Measurements from ENCODE around the gene GRM1.

The GRM1 gene

DNA sequence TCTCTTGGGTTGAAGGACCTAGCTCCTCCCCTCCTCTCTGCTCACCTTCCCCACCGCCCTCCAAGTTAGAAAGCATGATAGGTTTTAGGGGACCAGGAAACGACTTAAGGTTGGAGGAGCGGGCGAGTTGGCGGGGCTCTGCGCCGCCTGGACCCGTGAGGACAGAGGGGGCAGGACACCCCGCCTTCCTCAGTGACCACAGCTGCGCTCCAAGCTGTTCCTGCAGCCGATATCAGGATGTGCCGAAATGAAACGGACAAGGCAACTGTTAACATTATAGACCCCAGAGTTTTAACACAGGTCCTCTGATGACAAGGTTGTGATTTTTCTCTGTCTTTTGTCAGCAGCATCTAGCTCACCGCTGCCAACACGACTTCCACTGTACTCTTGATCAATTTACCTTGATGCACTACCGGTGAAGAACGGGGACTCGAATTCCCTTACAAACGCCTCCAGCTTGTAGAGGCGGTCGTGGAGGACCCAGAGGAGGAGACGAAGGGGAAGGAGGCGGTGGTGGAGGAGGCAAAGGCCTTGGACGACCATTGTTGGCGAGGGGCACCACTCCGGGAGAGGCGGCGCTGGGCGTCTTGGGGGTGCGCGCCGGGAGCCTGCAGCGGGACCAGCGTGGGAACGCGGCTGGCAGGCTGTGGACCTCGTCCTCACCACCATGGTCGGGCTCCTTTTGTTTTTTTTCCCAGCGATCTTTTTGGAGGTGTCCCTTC lies at the start of gene GRM1:
Gene GRM1 (plus strand): TSS at position 212 of the 722 bp plus-strand sequence. CDS start 456 bp downstream, at position 668.
- DNase-seq = no peak

DNA sequence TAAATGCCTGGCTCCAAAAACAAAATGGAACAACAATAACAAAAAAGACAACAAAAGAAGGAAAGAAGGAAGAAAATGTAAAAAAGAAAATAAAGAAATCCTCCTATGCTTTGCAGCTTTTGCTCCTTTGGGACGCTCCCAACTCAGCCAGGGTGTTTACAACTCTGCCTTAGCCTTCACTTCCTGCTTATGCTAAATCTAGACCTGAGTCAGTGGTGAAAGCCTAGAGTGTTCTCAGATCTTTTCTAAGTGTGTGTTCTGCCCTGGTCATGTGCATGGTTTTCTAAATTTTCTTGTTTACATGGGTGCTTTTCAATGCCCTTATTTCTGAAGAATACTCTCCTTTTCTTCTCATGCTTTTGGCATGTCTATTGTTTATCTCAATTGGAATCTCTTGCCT lies 19.5 kb upstream of the GRM1 start:
- no peak for DNase-seq

DNA sequence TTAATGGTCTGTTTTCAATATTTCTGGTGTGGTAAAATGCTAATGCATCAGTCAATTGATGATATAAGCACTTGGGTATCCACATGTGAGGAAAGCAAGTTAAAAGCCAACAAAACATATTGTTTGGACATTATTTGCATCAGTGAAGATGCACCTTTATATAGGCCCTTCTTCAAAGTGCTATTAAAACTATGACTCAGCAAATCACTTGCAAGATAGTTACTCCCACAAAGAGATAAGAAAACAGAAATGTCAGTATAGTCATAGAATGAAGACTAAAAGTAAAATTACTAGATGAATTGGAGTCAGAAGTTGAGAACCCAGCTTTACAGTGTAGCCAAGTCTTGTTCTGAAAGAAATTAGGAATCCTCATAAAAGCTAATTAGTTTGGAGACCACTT lies 14.6 kb upstream of the GRM1 start:
- DNase-seq = no peak

- DNase-seq = no peak
These were observed 11.2 kb upstream of the GRM1 start for GRCh38 chr6:146017672-146018071.

GRCh38 chr6:146026873-146027272 lies 2.0 kb upstream of the GRM1 start:
- DNase-seq = no peak

- peak; percentile 4 for DNase-seq
These were observed 1.1 kb upstream of the GRM1 start for GRCh38 chr6:146027586-146028251.

- DNase-seq = no peak
These were observed 538 bp upstream of the GRM1 start for GRCh38 chr6:146028252-146028795.

DNA sequence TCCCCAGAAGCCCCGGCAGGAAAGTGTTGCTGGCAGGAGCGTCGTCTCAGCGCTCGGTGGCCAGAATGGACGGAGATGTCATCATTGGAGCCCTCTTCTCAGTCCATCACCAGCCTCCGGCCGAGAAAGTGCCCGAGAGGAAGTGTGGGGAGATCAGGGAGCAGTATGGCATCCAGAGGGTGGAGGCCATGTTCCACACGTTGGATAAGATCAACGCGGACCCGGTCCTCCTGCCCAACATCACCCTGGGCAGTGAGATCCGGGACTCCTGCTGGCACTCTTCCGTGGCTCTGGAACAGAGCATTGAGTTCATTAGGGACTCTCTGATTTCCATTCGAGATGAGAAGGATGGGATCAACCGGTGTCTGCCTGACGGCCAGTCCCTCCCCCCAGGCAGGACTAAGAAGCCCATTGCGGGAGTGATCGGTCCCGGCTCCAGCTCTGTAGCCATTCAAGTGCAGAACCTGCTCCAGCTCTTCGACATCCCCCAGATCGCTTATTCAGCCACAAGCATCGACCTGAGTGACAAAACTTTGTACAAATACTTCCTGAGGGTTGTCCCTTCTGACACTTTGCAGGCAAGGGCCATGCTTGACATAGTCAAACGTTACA lies 817 bp downstream of the GRM1 start:
- DNase-seq = no peak

DNA sequence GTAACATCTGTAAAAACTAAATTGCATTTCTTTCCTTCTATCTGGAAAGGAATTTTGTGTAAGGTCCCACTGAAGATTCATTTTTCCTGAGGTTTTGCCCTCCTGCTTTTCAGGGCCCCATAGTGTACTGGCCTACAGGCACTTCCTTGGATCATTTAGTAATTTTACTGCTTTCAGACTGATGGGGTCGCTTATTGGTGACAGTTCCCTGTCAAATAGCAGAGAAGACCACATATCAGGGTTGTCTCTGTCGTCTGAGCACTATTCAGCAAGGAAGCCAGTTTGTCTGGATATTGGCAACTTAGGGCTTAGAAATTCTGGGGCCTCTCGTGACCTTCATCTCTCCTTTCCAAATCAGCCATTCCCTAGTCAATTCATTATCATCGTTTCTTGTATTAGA lies 3.5 kb downstream of the GRM1 start:
- no peak for DNase-seq

DNA sequence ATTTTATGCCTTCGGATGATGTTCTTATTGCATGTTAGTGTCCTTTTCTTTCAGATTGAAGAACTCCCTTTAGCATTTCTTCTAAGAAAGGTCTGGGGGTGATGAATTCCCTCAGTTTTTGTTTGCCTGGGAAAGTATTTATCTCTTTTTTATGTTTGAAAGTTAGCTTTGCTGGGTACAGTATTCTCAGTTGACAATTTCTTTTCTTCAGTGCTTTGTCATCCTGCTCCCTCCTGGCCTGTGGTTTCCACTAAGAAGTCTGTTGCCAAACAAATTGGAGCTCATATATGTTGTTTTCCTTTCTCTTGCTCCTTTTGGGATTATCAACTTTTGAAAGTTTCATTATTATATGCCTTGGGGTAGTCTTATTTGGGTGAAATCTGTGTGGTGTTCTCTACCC lies 11.5 kb downstream of the GRM1 start:
- no peak for DNase-seq

DNA sequence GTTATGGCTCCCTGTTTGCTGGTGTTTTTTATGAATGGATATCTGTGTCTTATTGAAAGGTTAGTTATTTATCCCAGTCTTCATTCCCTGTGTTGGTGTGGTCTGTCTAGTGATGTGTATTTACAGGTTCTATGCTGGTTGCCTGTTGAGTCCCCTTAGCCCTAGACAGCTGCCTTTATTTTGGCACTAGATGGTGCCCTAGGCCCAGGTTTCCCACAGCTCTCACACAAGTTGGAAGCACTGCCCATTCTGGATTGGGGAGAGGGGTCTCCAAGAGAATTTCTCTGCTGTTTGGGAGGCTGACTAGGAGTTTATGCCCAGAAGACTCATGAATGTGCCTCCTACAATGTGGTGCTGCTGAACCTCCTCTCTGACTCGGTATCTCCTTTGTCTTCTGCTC lies 12.4 kb downstream of the GRM1 start:
- DNase-seq = no peak

DNA sequence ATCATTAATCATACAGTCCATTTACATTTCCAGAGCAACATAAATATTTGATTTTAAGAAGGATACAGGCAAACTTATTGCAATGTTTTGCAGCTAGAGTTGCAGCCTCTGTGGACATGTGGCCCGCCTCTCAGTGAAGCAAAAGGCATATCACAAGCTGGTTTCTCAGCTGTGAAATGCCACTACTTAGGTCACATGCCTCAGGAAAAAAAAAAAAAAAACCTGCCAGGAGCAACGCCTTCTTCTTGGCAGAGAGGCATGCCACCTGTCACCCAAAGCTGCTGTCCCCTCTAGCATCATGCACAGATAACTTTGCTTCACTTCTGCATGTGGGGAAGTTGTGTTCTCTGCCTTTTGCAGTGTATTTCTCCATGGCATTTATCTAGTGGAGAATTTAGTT lies 18.5 kb downstream of the GRM1 start:
- no peak for DNase-seq

DNA sequence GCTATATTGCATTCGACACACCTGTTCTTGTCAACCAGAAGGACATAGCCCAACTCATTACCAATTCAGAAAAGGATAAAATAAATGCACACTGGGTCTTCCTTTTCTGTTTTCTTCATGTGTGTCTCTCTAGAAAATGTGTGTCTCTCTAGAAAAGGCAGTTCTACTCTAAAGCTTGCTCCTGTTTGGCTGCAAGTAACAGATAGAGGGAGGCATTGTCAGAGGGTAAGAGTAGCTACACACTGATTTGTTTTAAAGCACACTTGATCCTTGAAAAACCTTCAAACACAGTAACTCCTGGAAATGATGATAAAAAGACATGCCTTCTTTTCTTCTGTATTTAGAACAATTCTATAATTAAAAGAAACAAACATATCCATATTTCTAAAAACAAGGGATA lies 21.3 kb downstream of the GRM1 start:
- no peak for DNase-seq

DNA sequence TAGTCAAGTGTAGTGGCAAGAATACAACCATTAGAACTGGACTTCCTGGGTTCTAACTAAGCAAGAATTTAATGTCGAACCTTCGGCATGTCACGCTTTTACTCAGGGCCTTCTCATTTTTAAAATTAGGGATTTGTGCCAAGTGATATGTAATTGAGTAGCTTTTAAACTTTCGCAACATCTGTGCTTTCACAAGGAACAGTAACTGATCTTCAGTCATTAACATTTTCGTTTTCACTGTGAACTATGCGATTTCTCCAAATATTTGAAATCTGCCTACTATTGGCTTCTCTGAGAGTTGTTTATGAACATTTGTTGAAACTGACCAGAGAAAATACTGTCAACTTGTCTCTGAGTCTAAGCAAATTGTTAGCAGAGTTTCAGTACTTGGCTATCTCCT lies 27.6 kb downstream of the GRM1 start:
- no peak for DNase-seq

GRCh38 chr6:146065690-146066089 lies 36.8 kb downstream of the GRM1 start:
- no peak for DNase-seq

- DNase-seq = no peak
These were observed 37.6 kb downstream of the GRM1 start for GRCh38 chr6:146066506-146066905.

GRCh38 chr6:146071781-146072180 lies 42.9 kb downstream of the GRM1 start:
- DNase-seq = no peak

GRCh38 chr6:146077992-146078391 lies 49.1 kb downstream of the GRM1 start:
- no peak for DNase-seq

GRCh38 chr6:146087386-146087785 lies 58.5 kb downstream of the GRM1 start:
- DNase-seq = no peak

DNA sequence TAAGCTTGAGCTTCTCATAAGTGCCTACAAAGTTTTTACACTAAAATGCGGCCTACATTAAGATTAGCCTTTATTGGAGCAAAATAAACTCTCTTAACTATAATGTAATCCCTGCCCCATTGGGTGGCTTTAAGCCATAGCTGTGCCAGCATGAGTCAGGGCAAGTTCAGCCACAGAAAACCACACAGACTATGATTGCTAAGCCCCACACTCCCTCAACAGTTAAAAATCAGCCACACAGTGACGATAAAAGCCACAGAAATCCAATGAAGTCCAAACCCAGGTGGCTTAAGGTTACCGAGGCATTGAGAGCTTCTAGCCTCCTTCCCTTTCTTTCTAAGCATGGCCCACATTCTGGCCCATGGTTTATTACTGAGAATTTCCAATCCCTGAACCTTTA lies 61.6 kb downstream of the GRM1 start:
- no peak for DNase-seq

GRCh38 chr6:146092961-146093686 lies 64.3 kb downstream of the GRM1 start:
- no peak for DNase-seq

DNA sequence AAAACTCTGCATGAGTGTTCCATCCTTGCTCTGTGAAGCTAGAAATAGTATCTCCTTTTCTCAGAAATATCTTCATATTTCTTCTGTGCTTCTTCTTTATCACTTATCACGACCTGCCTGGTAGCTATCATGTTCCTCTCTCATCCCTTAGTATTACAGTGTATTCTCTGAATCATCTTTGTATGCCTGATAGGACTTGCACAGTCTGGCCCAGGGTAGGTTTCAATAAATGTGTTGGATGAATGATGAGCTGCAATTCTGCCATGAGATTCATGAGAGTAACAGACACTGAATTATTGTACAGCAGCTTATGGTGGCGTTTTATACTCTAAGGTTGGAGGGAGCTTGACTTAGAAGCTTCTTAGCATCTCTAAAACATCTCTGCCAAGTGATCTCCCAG lies 66.6 kb downstream of the GRM1 start:
- no peak for DNase-seq

DNA sequence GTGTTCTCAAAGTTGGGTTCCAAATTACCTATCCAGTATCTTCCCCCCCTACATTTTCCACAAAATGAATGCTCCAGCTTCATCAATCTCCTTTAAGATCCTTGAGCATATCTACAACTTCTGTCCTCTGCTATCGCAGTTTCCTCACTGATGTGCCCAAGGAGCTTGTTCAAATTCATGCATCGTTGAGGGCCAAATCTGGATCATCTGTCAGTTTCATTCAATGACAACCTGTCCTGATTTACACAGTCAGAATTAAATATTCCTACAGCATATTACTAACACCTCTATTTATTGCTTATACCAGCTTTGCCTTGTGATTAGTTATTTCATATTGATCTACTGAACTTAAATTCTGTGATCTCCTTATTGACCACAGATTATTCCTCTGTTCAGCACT lies 68.7 kb downstream of the GRM1 start:
- DNase-seq = no peak

Measured in NCI-H1092 treated with DMSO at 0.1 percent for 48 hours (cell line).